Measurements from ENCODE around the gene CUL7. TPM values are rescaled to one million over a fixed set of nuclear protein-coding genes. Genes with fewer than 3 reads are reported as not detected.
"Not testable (repeated sequence)": the region's sequence is repeated elsewhere in the genome, so short reads cannot be mapped to it uniquely, and the experiment has no call there.

CUL7 gene
- total RNA-seq, 1 experiment from 2014 or later: 34.1 TPM

DNA sequence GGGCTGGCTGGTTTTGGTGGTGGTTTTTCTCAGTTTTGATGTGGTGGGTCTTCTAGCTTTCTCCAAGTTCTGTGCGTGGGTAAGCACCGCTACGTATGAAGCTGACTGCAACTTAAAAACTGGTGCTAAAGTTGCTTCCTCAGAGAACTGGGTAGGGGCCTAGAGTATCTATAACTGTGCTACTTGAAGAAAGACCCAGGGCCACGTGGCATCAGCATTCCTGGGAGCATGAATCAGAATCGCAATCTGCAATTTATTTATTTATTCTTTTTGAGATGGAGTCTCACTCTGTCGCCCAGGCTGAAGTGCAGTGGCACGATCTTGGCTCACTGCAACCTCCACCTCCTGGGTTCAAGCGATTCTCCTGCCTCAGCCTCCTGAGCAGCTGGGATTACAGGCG lies 28.3 kb upstream of the CUL7 start:
- intact Hi-C loops (cut with micrococcal nuclease); H2AFZ ChIP-seq (ENCODE audit: low read depth, low read length, poor library complexity, severe bottlenecking); H3K4me3 ChIP-seq (replicated peaks in 1 of 2; ENCODE audit: low read depth in 1 of 2, low read length in 2 of 2); H3K4me2 ChIP-seq (ENCODE audit: low read length); H3K9me3 ChIP-seq (ENCODE audit: control insufficient read depth in 1 of 2, insufficient read depth in 1 of 2, low read depth in 1 of 2, low read length in 2 of 2); H3K27ac ChIP-seq (ENCODE audit: low read depth, low read length); ATAC-seq; RAD21 ChIA-PET (ENCODE audit: low non-redundant PET in 1 of 2, low total read pairs in 2 of 2, uncharacterized antibody in 2 of 2, unreplicated experiment in 2 of 2); H3K36me3 ChIP-seq (ENCODE audit: control insufficient read depth in 1 of 2, insufficient read depth in 2 of 2, low read length in 2 of 2); H3K9ac ChIP-seq (ENCODE audit: low read length); H3K9me2 ChIP-seq (ENCODE audit: insufficient read depth); BruUV-seq (replicated peaks); CTCF ChIA-PET; H3K27me3 ChIP-seq (ENCODE audit: insufficient read depth, low read length); POLR2A ChIA-PET; H4K20me1 ChIP-seq (ENCODE audit: insufficient read depth); DNase-seq (ENCODE audit: low read depth, low spot score): not testable (repeated sequence)
- peaks cover 14 to 17% of the 10 kb centered on the region in 2 experiments for H3K4me1 ChIP-seq (ENCODE audit: control insufficient read depth in 1 of 2, insufficient read depth in 2 of 2, low read length in 2 of 2)
- peaks cover 91% of the 10 kb centered on the region for H3K79me2 ChIP-seq (ENCODE audit: insufficient read depth, low read length)

DNA sequence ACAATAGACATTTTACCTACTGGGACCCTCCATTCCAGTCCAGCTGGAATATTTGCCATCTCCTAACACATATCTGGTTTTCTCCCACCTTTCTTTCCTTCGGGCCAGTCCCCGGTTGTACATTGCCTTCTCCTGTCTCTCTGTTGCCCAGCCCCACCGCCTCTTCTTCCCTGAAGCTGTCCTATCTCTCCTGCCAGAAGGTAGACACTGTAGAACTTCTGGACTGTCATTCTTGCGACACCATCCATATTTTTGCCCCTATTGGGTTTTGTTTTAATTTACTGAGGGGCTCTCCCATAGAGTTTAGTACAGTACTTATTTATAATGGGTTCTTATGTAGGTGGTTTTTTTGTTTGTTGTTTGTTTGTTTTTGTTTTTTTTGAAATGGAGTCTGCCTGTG lies 27.4 kb upstream of the CUL7 start:
- no peak for TF ChIP-seq ZNF274 (IDR thresholded peaks at IDR 0.05; ENCODE audit: low read depth, low read length)
- no peak for TF ChIP-seq EZH2phosphoT487 (IDR thresholded peaks at IDR 0.05; ENCODE audit: borderline replicate concordance)
- no peak for TF ChIP-seq CEBPB (IDR thresholded peaks at IDR 0.05; ENCODE audit: low read depth)
- TF ChIP-seq, protein P1, sequence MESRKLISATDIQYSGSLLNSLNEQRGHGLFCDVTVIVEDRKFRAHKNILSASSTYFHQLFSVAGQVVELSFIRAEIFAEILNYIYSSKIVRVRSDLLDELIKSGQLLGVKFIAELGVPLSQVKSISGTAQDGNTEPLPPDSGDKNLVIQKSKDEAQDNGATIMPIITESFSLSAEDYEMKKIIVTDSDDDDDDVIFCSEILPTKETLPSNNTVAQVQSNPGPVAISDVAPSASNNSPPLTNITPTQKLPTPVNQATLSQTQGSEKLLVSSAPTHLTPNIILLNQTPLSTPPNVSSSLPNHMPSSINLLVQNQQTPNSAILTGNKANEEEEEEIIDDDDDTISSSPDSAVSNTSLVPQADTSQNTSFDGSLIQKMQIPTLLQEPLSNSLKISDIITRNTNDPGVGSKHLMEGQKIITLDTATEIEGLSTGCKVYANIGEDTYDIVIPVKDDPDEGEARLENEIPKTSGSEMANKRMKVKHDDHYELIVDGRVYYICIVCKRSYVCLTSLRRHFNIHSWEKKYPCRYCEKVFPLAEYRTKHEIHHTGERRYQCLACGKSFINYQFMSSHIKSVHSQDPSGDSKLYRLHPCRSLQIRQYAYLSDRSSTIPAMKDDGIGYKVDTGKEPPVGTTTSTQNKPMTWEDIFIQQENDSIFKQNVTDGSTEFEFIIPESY (IDR thresholded peaks at IDR 0.05; ENCODE audit: extremely low read depth, insufficient replicate concordance, low read length): no peak
- TF ChIP-seq FOSL1 (IDR thresholded peaks at IDR 0.05; ENCODE audit: low read depth): no peak
- no peak for TF ChIP-seq RAD21 (IDR thresholded peaks at IDR 0.05; ENCODE audit: low read depth)
- TF ChIP-seq CBX3 (IDR thresholded peaks at IDR 0.05; ENCODE audit: low read depth): no peak
- TF ChIP-seq POLR2AphosphoS5 (IDR thresholded peaks at IDR 0.05; ENCODE audit: low read depth, low read length): no peak
- TF ChIP-seq EGR1 (IDR thresholded peaks at IDR 0.05; ENCODE audit: low read depth): no peak
- no peak for TF ChIP-seq ELF1 (IDR thresholded peaks at IDR 0.05; ENCODE audit: borderline replicate concordance, low read depth)
- TF ChIP-seq, protein P2, sequence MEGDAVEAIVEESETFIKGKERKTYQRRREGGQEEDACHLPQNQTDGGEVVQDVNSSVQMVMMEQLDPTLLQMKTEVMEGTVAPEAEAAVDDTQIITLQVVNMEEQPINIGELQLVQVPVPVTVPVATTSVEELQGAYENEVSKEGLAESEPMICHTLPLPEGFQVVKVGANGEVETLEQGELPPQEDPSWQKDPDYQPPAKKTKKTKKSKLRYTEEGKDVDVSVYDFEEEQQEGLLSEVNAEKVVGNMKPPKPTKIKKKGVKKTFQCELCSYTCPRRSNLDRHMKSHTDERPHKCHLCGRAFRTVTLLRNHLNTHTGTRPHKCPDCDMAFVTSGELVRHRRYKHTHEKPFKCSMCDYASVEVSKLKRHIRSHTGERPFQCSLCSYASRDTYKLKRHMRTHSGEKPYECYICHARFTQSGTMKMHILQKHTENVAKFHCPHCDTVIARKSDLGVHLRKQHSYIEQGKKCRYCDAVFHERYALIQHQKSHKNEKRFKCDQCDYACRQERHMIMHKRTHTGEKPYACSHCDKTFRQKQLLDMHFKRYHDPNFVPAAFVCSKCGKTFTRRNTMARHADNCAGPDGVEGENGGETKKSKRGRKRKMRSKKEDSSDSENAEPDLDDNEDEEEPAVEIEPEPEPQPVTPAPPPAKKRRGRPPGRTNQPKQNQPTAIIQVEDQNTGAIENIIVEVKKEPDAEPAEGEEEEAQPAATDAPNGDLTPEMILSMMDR (IDR thresholded peaks at IDR 0.05 in 2 of 3, conservative IDR thresholded peaks at IDR 0.05 in 1 of 3; ENCODE audit: borderline replicate concordance in 1 of 3, insufficient read depth in 1 of 3, low read depth in 2 of 3, low read length in 2 of 3): no peak
- no peak for TF ChIP-seq EZH2 (IDR thresholded peaks at IDR 0.05)
- no peak for TF ChIP-seq SP1 (IDR thresholded peaks at IDR 0.05; ENCODE audit: low read depth)
- no peak for TF ChIP-seq SIN3A (IDR thresholded peaks at IDR 0.05; ENCODE audit: low read depth)
- TF ChIP-seq, protein P3, sequence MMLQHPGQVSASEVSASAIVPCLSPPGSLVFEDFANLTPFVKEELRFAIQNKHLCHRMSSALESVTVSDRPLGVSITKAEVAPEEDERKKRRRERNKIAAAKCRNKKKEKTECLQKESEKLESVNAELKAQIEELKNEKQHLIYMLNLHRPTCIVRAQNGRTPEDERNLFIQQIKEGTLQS (IDR thresholded peaks at IDR 0.05): no peak
- TF ChIP-seq, protein P4, sequence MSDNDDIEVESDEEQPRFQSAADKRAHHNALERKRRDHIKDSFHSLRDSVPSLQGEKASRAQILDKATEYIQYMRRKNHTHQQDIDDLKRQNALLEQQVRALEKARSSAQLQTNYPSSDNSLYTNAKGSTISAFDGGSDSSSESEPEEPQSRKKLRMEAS (IDR thresholded peaks at IDR 0.05): no peak
- H3K36me3 ChIP-seq (ENCODE audit: control insufficient read depth in 1 of 2, insufficient read depth in 2 of 2, low read length in 2 of 2): peaks cover 0 to 2% of the 10 kb centered on the region in 2 experiments; a peak in 2 of 4 replicates
- H3K9me3 ChIP-seq (ENCODE audit: control insufficient read depth in 1 of 2, insufficient read depth in 1 of 2, low read depth in 1 of 2, low read length in 2 of 2): no peaks in the 10 kb centered on the region
- ChIA-PET POLR2A (no interaction called here), CTCF (no interaction called here), RAD21 (ENCODE audit: low non-redundant PET in 1 of 2, low total read pairs in 2 of 2, uncharacterized antibody in 2 of 2, unreplicated experiment in 2 of 2) (no interaction called here)
- no peak overlapping the region for H3K9ac ChIP-seq (ENCODE audit: low read length)
- no peak overlapping the region for H3K4me3 ChIP-seq (replicated peaks in 1 of 2; ENCODE audit: low read depth in 1 of 2, low read length in 2 of 2)
- H3K27me3 ChIP-seq (ENCODE audit: insufficient read depth, low read length): no peaks in the 10 kb centered on the region
- H4K20me1 ChIP-seq (ENCODE audit: insufficient read depth): no peaks in the 10 kb centered on the region
- no peak for DNase-seq (ENCODE audit: low read depth, low spot score)
- no peak overlapping the region for H3K27ac ChIP-seq (ENCODE audit: low read depth, low read length)
- no peak overlapping the region for H3K4me2 ChIP-seq (ENCODE audit: low read length)
- no TSS peak for BruUV-seq (replicated peaks)
- no peaks in the 10 kb centered on the region for H3K9me2 ChIP-seq (ENCODE audit: insufficient read depth)
- H3K79me2 ChIP-seq (ENCODE audit: insufficient read depth, low read length): peaks cover 89% of the 10 kb centered on the region
- H3K4me1 ChIP-seq (ENCODE audit: control insufficient read depth in 1 of 2, insufficient read depth in 2 of 2, low read length in 2 of 2): peaks cover 11 to 17% of the 10 kb centered on the region in 2 experiments
- no peak overlapping the region for H2AFZ ChIP-seq (ENCODE audit: low read depth, low read length, poor library complexity, severe bottlenecking)
- no peak for ATAC-seq
- intact Hi-C loops (cut with micrococcal nuclease): no loop called here

Measured in HCT116 (cell line).